T-helper 22 cell (primary cell): ENCODE measurements around the gene HSPA1A.

Experiments
- DNase-seq: peaks from one replicate; pipeline ENCODE4 v3.0.0-alpha.2; 2020; ENCODE audit warnings: low read depth

Gene HSPA1A

DNA sequence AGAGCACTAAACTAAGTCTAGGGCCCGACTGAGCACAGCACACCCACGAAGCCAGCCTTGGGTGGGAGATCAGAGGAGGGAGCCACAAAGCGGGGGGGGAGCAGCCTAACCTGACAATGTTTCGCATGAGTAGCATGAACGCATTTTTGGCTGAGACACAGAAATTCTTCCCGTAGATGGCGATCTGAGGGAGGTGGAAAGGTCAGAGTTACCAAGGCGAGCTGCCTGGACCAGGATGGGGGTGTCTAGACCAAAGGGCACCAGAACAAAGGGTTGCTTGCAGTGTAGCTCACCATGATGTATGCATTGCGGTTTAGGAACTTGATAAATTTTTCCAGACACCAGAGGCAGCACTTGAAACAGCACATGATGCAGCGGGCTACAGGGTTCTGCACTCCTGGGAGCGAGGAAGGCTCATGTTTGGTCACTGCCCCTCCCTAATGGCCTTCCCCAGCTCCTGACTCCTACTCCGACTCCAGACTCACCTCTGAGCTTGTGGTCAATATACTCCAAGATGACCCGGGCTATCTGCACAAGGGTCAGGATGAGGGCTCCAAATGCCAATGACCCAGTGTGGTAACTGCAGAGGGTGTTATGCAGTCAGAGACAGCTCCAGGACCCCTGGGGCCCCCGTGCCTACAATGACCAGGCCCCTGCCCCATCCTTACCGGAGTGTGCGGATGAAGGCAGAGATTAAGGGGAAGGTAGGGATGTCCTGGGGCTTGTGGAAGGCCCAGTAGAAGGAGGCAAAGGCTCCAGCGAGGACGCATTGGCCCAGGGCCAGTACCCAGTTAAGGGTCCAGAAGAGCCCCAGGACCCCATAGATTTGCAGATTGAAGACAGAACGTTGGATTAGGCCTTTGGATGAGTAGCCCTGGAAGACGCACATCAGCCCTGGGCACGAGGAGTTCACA, 50.1 kb downstream of the HSPA1A start:
- no peak for DNase-seq
